Immature natural killer cell (primary cell): ENCODE measurements around the gene UBA3. TPM values are rescaled to one million over a fixed set of nuclear protein-coding genes. Genes with fewer than 3 reads are reported as not detected.

Experiments used
- DNase-seq, 3 donors: peaks; one replicate each; pipeline ENCODE4 v3.0.0; 2022; ENCODE audit warnings: mixed read lengths in 1 of 3
- H3K27ac Mint-ChIP-seq, 6 donors: one replicate each; pipeline ENCODE4 v1.8.0; 2020; ENCODE audit warnings: mixed read lengths in 6 of 6, mild to moderate bottlenecking in 5 of 6, inconsistent platforms in 4 of 6, moderate library complexity in 3 of 6
- H3K27me3 Mint-ChIP-seq, 3 donors: one replicate each; pipeline ENCODE4 v1.8.0; 2020 to 2021; ENCODE audit warnings: low read depth in 3 of 3, mild to moderate bottlenecking in 3 of 3, mixed read lengths in 3 of 3, moderate library complexity in 3 of 3, inconsistent platforms in 1 of 3
- H3K36me3 Mint-ChIP-seq, 3 donors: one replicate each; pipeline ENCODE4 v1.8.0; 2020; ENCODE audit warnings: mixed read lengths in 3 of 3, inconsistent platforms in 2 of 3, mild to moderate bottlenecking in 2 of 3
- H3K4me1 Mint-ChIP-seq, 2 donors: one replicate each; pipeline ENCODE4 v1.8.0; 2020; ENCODE audit warnings: inconsistent platforms in 2 of 2, mild to moderate bottlenecking in 2 of 2, mixed read lengths in 2 of 2, moderate library complexity in 1 of 2
- H3K4me3 Mint-ChIP-seq, 5 donors: one replicate each; pipeline ENCODE4 v1.8.0; 2020; ENCODE audit warnings: mild to moderate bottlenecking in 5 of 5, mixed read lengths in 5 of 5, inconsistent platforms in 3 of 5, moderate library complexity in 3 of 5
- H3K9me3 Mint-ChIP-seq, 6 donors: one replicate each; pipeline ENCODE4 v1.8.0; 2020; ENCODE audit warnings: mild to moderate bottlenecking in 6 of 6, mixed read lengths in 6 of 6, inconsistent platforms in 4 of 6, moderate library complexity in 3 of 6
- polyA plus RNA-seq, 3 donors: library from polyadenylated mRNA; unstranded; fragments of 300-500 nt; fragmentation: Illumina TruSeq; gene quantifications; one replicate each; pipeline ENCODE4 v1.2.3, GENCODE V29; 2021

Gene UBA3
- polyA plus RNA-seq, 3 donors from 2014 or later: 45.3 to 110 (median 47.1) TPM

- H3K27me3 Mint-ChIP-seq: no peaks in the 10 kb centered on the region
- no peak overlapping the region for H3K4me3 Mint-ChIP-seq
- DNase-seq: no peak
- peak overlapping the region in 1 of 6 donors; percentile 9 for H3K27ac Mint-ChIP-seq
- peaks cover 24 to 54% of the 10 kb centered on the region in 2 donors for H3K4me1 Mint-ChIP-seq
- H3K9me3 Mint-ChIP-seq: no peaks in the 10 kb centered on the region
- H3K36me3 Mint-ChIP-seq: peaks cover 28 to 39% (median 31%) of the 10 kb centered on the region in 3 donors
Measured at GRCh38 chr3:69044608-69045007, 35.6 kb downstream of the UBA3 start.

GRCh38 chr3:69033470-69033869 lies 46.7 kb downstream of the UBA3 start:
- H3K9me3 Mint-ChIP-seq: no peaks in the 10 kb centered on the region
- no peak overlapping the region for H3K27ac Mint-ChIP-seq
- no peaks in the 10 kb centered on the region for H3K27me3 Mint-ChIP-seq
- H3K4me1 Mint-ChIP-seq: no peaks in the 10 kb centered on the region
- H3K36me3 Mint-ChIP-seq: peaks cover 39 to 59% (median 43%) of the 10 kb centered on the region in 3 donors
- no peak overlapping the region for H3K4me3 Mint-ChIP-seq
- DNase-seq: no peak

- no peaks in the 10 kb centered on the region for H3K9me3 Mint-ChIP-seq
- no peak for DNase-seq
- no peak overlapping the region for H3K27ac Mint-ChIP-seq
- peaks cover 41 to 60% (median 43%) of the 10 kb centered on the region in 3 donors for H3K36me3 Mint-ChIP-seq
- no peaks in the 10 kb centered on the region for H3K4me1 Mint-ChIP-seq
- peaks cover 0 to 2% (median 0%) of the 10 kb centered on the region in 3 donors for H3K27me3 Mint-ChIP-seq
- no peak overlapping the region for H3K4me3 Mint-ChIP-seq
Measured at GRCh38 chr3:69032737-69033136, 47.4 kb downstream of the UBA3 start.

- no peaks in the 10 kb centered on the region for H3K4me1 Mint-ChIP-seq
- H3K9me3 Mint-ChIP-seq: no peaks in the 10 kb centered on the region
- peaks cover 0 to 2% (median 0%) of the 10 kb centered on the region in 3 donors for H3K27me3 Mint-ChIP-seq
- no peak for DNase-seq
- peak overlapping the region in 2 of 6 donors; percentile 21 to 30 for H3K27ac Mint-ChIP-seq
- H3K4me3 Mint-ChIP-seq: no peak overlapping the region
- peaks cover 42 to 64% (median 46%) of the 10 kb centered on the region in 3 donors for H3K36me3 Mint-ChIP-seq
Measured at GRCh38 chr3:69032142-69032541, 48.0 kb downstream of the UBA3 start.

- Mint-ChIP-seq H3K4me3 (no peak overlapping the region), H3K9me3 (no peaks in the 10 kb centered on the region), H3K27me3 (peaks cover 0 to 2% (median 0%) of the 10 kb centered on the region in 3 donors), H3K36me3 (peaks cover 42 to 62% (median 49%) of the 10 kb centered on the region in 3 donors), H3K27ac (no peak overlapping the region), H3K4me1 (no peaks in the 10 kb centered on the region)
- DNase-seq: no peak
Measured at GRCh38 chr3:69031635-69032034, 48.5 kb downstream of the UBA3 start.

- DNase-seq: no peak
- Mint-ChIP-seq H3K9me3 (no peaks in the 10 kb centered on the region), H3K36me3 (peaks cover 5 to 30% (median 12%) of the 10 kb centered on the region in 3 donors), H3K4me1 (no peaks in the 10 kb centered on the region), H3K4me3 (no peak overlapping the region), H3K27me3 (no peaks in the 10 kb centered on the region), H3K27ac (peak overlapping the region in 1 of 6 donors; percentile 28)
Measured at GRCh38 chr3:69020857-69021256, 59.3 kb downstream of the UBA3 start.

- Mint-ChIP-seq H3K4me3 (no peak overlapping the region), H3K9me3 (no peaks in the 10 kb centered on the region), H3K27ac (no peak overlapping the region), H3K27me3 (no peaks in the 10 kb centered on the region), H3K36me3 (peaks cover 5 to 26% (median 7%) of the 10 kb centered on the region in 3 donors), H3K4me1 (no peaks in the 10 kb centered on the region)
- no peak for DNase-seq
Measured at GRCh38 chr3:69020424-69020823, 59.7 kb downstream of the UBA3 start.

GRCh38 chr3:69016901-69017300 lies 63.3 kb downstream of the UBA3 start:
- Mint-ChIP-seq H3K36me3 (peaks cover 0 to 17% (median 0%) of the 10 kb centered on the region in 3 donors), H3K4me1 (peaks cover 11 to 23% of the 10 kb centered on the region in 2 donors), H3K4me3 (no peak overlapping the region), H3K27me3 (peaks cover 0 to 2% (median 2%) of the 10 kb centered on the region in 3 donors), H3K9me3 (no peaks in the 10 kb centered on the region), H3K27ac (peak overlapping the region in 1 of 6 donors; percentile 31)
- no peak for DNase-seq

- Mint-ChIP-seq H3K36me3 (peaks cover 0 to 14% (median 0%) of the 10 kb centered on the region in 3 donors), H3K9me3 (no peaks in the 10 kb centered on the region), H3K27me3 (peaks cover 0 to 2% (median 2%) of the 10 kb centered on the region in 3 donors), H3K4me1 (peaks cover 11 to 25% of the 10 kb centered on the region in 2 donors), H3K27ac (no peak overlapping the region), H3K4me3 (no peak overlapping the region)
- no peak for DNase-seq
Measured at GRCh38 chr3:69016102-69016501, 64.1 kb downstream of the UBA3 start.

GRCh38 chr3:69014022-69014580 lies 66.1 kb downstream of the UBA3 start:
- Mint-ChIP-seq H3K4me3 (peak overlapping the region; percentile 76 to 86 (median 79)), H3K9me3 (no peaks in the 10 kb centered on the region), H3K4me1 (peaks cover 11 to 25% of the 10 kb centered on the region in 2 donors), H3K27ac (peak overlapping the region in 5 of 6 donors; percentile 12 to 71 (median 44)), H3K36me3 (peaks cover 0 to 11% (median 0%) of the 10 kb centered on the region in 3 donors), H3K27me3 (peaks cover 0 to 2% (median 2%) of the 10 kb centered on the region in 3 donors)
- DNase-seq: no peak

- peak within 1 kb of the TSS; percentile 86 to 93 (median 91) for H3K4me3 Mint-ChIP-seq
- peaks cover 0 to 2% (median 2%) of the 10 kb centered on the region in 3 donors for H3K27me3 Mint-ChIP-seq
- peaks cover 11 to 25% of the 10 kb centered on the region in 2 donors for H3K4me1 Mint-ChIP-seq
- H3K9me3 Mint-ChIP-seq: no peaks in the 10 kb centered on the region
- H3K36me3 Mint-ChIP-seq: peaks cover 0 to 7% (median 0%) of the 10 kb centered on the region in 3 donors
- peak within 1 kb of the TSS; percentile 40 to 94 (median 82) for H3K27ac Mint-ChIP-seq
- DNase-seq: peak; percentile 71 to 73 (median 73)
Measured at GRCh38 chr3:69013253-69014021, 66.7 kb downstream of the UBA3 start, which contains the start of gene EOGT. EOGT (minus strand) TSS chr3:69013684; CDS start chr3:69009846, 3,838 bp downstream.

- Mint-ChIP-seq H3K4me3 (peak overlapping the region; percentile 86 to 93 (median 91)), H3K4me1 (peaks cover 11 to 25% of the 10 kb centered on the region in 2 donors), H3K27ac (peak overlapping the region; percentile 40 to 94 (median 82)), H3K27me3 (peaks cover 0 to 2% (median 2%) of the 10 kb centered on the region in 3 donors), H3K36me3 (peaks cover 0 to 4% (median 0%) of the 10 kb centered on the region in 3 donors), H3K9me3 (no peaks in the 10 kb centered on the region)
- DNase-seq: peak in 2 of 3 donors; percentile 21 to 31
Measured at GRCh38 chr3:69012800-69013252, 67.3 kb downstream of the UBA3 start.

GRCh38 chr3:69012100-69012799 lies 67.9 kb downstream of the UBA3 start:
- Mint-ChIP-seq H3K4me1 (peaks cover 11 to 25% of the 10 kb centered on the region in 2 donors), H3K27me3 (peaks cover 0 to 2% (median 2%) of the 10 kb centered on the region in 3 donors), H3K4me3 (peak overlapping the region; percentile 86 to 93 (median 91)), H3K27ac (peak overlapping the region; percentile 40 to 94 (median 82)), H3K36me3 (peaks cover 0 to 4% (median 0%) of the 10 kb centered on the region in 3 donors), H3K9me3 (no peaks in the 10 kb centered on the region)
- no peak for DNase-seq
